GM18951 (cell line): ENCODE results near the gene DGAT2.

Experiments used
- POLR2A ChIP-seq: IDR thresholded peaks from 4 replicates; pipeline ENCODE4 v1.6.1; 2011; ENCODE audit warnings: mild to moderate bottlenecking; ENCODE audit not compliant: insufficient read length, insufficient read depth; ENCODE audit errors: extremely low read depth
- in situ Hi-C: fragments of 300-500 bp; cut with MboI; formaldehyde crosslinking; loops from one replicate; pipeline ENCODE4 v1.12.0; 2022; ENCODE audit warnings: low sequenced_read_pairs, mixed read lengths, inconsistent platforms; ENCODE audit not compliant: unreplicated experiment

DGAT2 gene, protein sequence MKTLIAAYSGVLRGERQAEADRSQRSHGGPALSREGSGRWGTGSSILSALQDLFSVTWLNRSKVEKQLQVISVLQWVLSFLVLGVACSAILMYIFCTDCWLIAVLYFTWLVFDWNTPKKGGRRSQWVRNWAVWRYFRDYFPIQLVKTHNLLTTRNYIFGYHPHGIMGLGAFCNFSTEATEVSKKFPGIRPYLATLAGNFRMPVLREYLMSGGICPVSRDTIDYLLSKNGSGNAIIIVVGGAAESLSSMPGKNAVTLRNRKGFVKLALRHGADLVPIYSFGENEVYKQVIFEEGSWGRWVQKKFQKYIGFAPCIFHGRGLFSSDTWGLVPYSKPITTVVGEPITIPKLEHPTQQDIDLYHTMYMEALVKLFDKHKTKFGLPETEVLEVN

DNA sequence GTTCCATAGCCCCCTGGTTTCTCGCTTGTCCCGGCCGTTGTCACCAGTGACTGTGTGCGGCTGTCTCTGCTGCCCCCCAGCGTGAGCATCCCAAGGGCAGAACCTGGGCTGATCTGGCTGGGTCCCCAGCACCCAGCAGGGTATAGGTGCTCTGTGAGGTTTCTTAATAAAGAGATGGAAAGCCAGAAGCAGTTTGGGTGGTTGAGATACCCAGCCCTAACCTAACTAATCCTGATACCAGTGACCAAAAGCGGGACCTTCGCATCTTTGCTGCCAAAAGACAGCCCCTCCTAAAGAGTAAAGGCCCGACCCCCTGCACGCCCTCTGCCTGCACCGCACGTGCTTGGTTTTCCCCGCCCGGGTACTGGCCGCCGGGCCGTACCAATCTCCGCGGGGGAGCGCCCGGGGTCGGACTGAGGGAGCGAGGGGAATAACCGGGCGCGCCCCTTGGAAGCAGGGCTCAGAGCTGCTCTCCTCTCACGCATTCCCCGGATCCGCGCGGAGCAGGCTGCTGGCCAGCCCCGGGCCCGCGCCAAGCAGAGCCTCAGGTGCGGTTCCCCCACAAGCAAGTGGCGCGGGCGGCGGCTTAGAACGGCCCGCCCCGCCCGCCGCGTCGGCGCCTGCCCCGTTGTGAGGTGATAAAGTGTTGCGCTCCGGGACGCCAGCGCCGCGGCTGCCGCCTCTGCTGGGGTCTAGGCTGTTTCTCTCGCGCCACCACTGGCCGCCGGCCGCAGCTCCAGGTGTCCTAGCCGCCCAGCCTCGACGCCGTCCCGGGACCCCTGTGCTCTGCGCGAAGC is at the start of gene DGAT2:
Gene DGAT2 (plus strand): TSS at position 667 of the 797 bp plus-strand sequence. CDS start 214 bp downstream, outside the sequence.
- in situ Hi-C loops = no loop called here
- peak; percentile 77 for TF ChIP-seq POLR2A

DNA sequence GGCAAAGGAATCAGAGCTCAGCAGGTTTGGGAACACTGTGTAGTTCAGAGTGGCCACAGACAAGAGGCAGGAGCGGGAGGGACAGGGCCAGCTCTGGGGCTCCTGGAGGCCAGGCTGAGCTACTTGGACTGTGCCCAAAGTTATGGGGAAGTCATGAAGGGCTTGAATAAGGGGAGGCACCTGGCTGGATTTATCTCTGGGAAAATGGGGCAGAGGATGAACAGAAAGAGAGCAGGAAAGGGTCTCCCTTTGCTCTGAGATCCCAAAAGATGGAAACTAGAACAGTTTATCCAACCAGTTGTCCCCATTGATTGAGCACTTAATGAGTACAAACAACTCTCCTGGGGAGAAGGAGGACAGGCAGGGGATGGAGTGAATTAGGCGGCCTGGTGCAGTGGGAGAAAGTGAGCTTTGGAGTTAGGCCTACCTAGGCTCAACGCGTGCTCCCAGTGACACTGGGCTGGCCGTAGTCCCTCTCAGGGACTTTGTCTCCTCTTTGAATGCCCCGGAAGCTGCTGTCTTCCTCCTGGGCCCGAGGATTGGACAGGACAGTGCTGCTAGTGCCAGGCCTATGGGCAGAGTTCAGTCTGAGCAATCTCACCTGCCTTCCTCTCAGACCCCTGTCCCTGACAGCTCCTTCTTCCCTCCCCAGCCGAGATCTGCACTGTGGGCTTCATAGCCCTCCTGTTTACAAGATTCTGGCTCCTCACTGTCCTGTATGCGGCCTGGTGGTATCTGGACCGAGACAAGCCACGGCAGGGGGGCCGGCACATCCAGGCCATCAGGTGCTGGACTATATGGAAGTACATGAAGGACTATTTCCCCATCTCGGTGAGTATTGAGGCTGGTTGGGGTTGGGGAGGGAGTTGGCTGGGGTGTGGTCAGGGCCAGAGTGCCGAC is 49.0 kb upstream of the DGAT2 start:
- TF ChIP-seq POLR2A = no peak
- in situ Hi-C loops = no loop called here

DNA sequence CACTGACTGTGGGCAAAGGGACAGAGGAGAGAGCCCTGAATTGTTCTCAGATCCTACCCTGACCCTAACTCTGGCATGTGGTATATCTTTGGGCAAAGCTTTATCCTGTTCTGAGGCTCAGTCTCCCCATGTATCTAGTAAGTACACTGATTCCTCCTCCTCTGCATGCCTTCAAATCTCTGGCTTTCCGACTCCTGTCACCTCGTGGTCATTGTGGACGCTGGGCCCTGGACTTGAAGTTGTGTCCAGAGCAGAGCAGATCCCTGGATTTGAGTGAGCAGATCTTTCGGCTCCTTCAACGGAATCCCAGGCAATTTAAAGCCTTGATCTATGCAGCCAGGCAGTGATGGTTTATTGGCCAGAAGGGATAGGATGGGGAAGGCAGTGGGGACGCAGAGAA is 47.9 kb upstream of the DGAT2 start:
- in situ Hi-C loops = no loop called here
- no peak for TF ChIP-seq POLR2A

DNA sequence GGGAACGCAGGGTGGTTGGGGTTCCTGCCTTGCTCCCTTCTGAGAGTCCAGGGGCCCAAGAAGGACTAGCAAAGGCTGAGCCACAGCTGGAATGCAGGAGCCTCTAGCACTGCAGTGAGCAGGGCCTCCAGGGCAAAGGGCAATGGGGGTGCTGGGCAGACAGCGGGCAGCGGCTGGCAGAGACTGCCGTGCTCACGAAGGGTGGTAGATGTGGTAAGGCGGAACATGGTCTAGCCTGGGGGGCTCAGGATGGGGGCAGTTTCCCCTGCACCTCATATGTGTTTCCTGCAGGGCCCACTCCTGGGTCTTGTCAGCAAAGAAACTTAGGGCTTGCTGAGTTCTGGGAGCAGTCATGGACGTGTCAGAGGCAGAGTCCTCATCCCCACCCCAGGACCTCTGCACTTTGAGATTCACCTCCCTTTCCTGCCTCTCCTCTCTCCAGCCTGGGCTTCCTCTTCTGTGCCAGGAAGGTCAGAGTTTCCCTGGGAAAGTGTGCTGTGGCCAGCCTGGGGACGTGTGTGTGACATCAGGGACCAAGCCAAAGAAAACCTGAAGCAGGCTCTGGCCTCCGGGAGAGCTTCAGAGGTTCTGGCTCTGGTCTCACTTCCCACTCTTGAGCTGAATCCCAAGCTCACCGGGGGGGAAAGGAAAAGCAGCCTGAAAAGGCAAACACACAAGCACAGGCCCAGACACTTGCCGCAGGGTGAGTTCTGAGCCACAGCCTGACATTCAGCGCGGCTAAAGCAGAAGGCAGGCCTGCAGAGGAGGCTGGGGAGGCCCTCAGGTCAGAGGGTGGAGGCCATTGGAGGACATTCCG is 46.5 kb upstream of the DGAT2 start:
- TF ChIP-seq POLR2A = no peak
- in situ Hi-C loops = no loop called here

DNA sequence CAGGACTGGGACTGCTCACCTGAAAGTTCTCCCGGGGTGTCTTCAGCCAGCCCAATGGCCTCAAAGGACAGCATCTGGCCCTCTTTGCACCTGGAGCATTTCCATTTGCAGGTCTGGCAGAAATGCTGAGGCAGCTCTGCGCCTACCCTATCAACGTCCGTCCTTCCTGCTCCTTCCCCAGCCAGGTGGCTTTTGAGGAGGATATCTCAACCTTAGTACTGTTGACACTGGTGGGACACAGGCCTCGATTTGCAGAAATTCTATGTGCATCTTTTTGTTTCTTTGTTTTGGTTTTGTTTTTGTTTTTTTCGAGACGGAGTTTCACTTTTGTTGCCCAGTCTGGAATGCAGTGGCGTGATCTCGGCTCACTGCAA is 45.9 kb upstream of the DGAT2 start:
- in situ Hi-C loops = no loop called here
- no peak for TF ChIP-seq POLR2A

DNA sequence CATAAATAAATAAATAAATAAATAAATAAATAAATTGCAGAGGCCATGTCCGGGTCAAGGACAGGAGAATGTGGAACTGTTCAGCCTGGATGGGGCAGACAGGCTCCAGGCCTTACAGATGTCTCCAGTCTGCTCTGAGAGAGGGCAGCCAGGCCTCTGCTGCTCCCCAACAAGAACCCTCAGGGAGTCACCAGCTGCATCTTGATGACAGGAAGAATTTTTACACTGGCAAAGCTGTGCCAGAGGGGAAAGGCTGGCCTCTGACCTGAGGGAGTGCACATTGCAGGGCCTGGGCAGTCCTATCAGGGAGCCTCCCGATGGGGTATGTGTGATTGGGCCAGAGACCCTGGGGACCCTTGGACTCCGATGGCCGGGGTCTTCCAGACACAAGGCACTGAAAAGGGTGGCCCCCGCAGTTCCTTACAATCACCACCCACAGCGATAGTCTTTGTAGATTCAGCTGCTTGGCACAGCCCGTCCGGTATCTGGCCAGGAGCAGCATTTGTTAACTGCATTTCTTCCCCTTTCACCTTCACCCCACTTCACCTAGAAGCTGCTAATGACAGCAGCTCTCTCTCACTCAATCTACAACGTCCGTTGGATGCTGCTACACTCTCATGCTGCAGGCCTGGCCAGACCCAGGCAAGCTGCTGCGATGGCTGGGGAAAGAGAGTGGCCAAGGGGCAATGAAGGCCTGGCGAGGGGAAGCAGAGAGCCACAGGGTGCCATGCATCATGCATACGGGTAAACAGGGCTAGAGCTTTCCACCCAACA is 42.8 kb upstream of the DGAT2 start:
- TF ChIP-seq POLR2A = no peak
- in situ Hi-C loops = no loop called here

DNA sequence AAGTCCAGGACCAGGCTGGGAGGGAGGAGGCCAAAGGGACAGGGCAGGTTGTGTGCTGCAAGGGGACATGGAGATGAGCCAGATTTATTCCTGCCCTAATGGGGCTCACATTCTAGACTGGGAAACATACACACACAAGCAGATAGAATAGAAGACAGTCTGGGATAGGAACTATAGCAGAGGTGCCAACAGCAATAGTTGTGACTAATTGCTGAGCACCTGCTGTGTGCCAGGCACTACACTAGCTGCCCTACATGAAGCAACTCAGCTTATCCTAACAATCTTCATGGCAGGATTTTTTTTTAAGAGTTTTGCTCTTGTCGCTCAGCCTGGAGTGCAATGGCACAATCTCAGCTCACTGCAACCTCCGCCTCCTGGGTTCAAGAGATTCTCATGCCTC is 39.6 kb upstream of the DGAT2 start:
- TF ChIP-seq POLR2A = no peak
- in situ Hi-C loops = no loop called here

DNA sequence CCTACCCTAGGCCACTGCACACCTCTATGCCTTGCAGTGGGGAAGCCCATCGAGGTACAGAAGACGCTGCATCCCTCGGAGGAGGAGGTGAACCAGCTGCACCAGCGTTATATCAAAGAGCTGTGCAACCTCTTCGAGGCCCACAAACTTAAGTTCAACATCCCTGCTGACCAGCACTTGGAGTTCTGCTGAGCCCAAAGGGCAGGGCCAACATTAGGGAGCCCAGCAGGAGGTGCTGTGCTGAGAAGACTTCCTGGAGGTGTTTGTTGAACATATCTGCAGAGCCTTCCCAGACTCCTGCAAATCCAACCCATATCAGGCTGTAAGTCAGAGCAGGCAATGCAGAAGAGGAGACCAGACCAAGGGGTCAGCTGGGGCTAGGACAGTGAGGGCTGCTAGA is 37.5 kb upstream of the DGAT2 start:
- in situ Hi-C loops = no loop called here
- no peak for TF ChIP-seq POLR2A

DNA sequence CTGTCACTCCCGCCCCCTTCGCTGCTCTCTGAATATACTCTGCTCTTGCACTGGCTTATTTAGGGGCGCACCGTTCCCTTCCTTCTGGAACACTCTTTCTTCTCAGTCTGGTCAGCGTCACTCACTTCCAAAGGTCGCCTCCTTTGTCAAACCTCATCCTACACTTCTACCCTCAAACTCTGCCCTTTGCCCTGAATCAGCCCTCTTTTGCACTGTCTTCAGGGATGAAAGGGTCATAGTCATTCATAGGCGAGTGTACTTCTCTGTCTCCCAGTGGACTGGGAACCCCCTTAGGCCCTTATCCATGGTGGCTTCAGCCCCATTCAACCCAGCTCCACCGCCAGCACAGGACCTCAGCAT is 35.5 kb upstream of the DGAT2 start:
- no peak for TF ChIP-seq POLR2A
- in situ Hi-C loops = no loop called here

DNA sequence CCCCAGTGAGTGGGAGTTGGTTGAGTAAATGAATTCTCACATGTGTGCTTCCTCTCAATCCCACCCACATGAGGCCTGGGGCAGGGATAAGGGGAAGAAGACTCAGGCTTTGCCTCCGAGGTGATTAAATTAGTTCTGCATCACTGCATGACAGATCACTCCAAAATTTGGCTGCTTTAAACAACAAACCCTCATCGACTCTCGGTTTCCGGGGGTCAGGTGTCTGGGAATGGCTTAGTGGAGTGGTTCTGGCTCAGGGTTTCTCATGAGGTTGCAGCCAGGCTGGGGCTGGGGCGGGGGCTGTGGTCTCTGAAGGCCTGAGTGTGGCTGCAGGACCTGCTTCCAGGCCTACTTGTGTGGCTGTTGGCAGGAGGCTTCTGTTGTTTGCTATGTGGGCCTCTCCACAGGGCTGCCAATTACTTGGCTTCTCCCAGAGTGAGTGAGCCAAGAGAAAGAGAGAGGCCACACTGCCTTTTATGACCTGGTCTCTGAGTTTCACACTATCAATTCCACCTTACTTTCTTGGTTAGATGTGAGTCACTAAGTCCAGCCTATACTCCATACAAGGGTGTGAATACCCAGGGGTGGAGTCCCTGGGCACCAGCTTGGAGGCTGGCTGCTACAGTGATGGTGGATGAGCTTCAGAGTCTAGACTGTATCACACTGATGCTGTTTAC is 35.0 kb upstream of the DGAT2 start:
- in situ Hi-C loops = no loop called here
- TF ChIP-seq POLR2A = no peak

DNA sequence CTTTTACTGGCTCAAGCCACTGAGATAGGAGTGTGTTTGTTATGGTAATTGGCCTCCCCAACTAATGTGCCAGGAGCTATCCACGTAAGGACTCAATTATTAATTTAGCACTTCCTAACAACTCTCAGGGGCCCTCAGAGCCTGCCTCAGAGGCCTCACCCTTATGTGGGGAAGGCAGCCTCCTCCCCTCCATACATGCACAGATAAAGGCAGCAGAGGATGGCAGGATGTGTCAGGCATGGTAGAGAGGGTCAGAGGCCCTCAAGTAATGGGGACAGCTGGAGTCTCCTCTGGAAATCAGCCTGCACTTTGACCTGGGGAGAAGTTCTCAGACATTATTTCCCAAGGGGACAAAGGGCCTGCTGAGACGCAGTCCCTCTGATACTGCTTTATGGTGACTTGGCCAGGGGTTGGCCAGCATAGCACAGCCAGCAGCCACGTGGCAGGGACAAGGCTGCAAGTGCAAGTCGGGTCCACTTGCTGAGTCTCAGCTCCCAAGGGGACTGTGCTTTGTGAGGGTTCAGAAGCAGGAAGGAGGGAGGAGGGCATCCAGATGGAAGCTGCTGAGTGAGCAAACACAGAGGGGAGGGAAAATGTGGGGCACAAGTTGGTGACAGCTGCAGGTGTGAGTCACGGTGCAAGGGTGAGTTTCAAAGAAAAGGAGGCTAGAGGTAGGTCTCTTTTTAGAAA is 33.9 kb upstream of the DGAT2 start:
- in situ Hi-C loops = no loop called here

More for the DNA sequence above, 33.9 kb upstream of the DGAT2 start:
- TF ChIP-seq POLR2A = no peak
